ENCODE results near the gene RGS3. TPM values are rescaled to one million over a fixed set of nuclear protein-coding genes. Genes with fewer than 3 reads are reported as not detected.

RGS3 gene
- total and polyA plus RNA-seq, 10 donors = 17.5 to 122 (median 82.5) TPM

- Histone ChIP-seq H3K9me3 (no peaks in the 10 kb centered on the region), H3K4me1 (peaks cover 18 to 86% (median 58%) of the 10 kb centered on the region in 6 donors), H3K4me3 (no peak overlapping the region), H3K36me3 (no peaks in the 10 kb centered on the region), H3K27me3 (replicated peaks in 1 of 7) (peaks cover 0 to 5% (median 0%) of the 10 kb centered on the region in 7 donors), H3K27ac (peak overlapping the region in 7 of 8 donors; percentile 52 to 84 (median 76))
- TF ChIP-seq POLR2AphosphoS5 (IDR thresholded peaks at IDR 0.05) = no peak
- TF ChIP-seq POLR2A (IDR thresholded peaks at IDR 0.05) = no peak
- no peak for TF ChIP-seq CTCF (IDR thresholded peaks at IDR 0.05 in 8 of 11, conservative IDR thresholded peaks at IDR 0.05 in 3 of 11)
- intact Hi-C loops (cut with DNase I; ENCODE audit: low total_unique reads) = no loop called here
- WGBS, 5 donors = 49 to 56% (median 55%) methylated on average over 12 of the region's 12 CpGs
- peak; percentile 71 for DNase-seq
These were observed 156.2 kb downstream of the RGS3 start for GRCh38 chr9:113619491-113620376.

- DNase-seq = peak; percentile 66
- Histone ChIP-seq H3K9me3 (no peaks in the 10 kb centered on the region), H3K4me3 (no peak overlapping the region), H3K4me1 (peaks cover 10 to 78% (median 54%) of the 10 kb centered on the region in 6 donors), H3K36me3 (no peaks in the 10 kb centered on the region), H3K27ac (peak overlapping the region; percentile 22 to 84 (median 75)), H3K27me3 (replicated peaks in 1 of 7) (peaks cover 0 to 5% (median 0%) of the 10 kb centered on the region in 7 donors)
- WGBS, 5 donors = 44 to 73% (median 60%) methylated on average over 15 to 16 of the region's 16 CpGs
- intact Hi-C loops (cut with DNase I; ENCODE audit: low total_unique reads) = no loop called here
- TF ChIP-seq POLR2AphosphoS5 (IDR thresholded peaks at IDR 0.05) (peak in 2 of 3 donors; percentile 73 to 80), POLR2A (IDR thresholded peaks at IDR 0.05) (no peak)
These were observed 157.0 kb downstream of the RGS3 start for GRCh38 chr9:113620377-113621161.

GRCh38 chr9:113621309-113621791, 157.8 kb downstream of the RGS3 start:
- H3K27me3 ChIP-seq (replicated peaks in 1 of 7) = peaks cover 0 to 5% (median 0%) of the 10 kb centered on the region in 7 donors
- peak; percentile 73 for DNase-seq
- H3K9me3 ChIP-seq = no peaks in the 10 kb centered on the region
- WGBS, 5 donors = 57 to 78% (median 65%) methylated on average over 13 to 14 of the region's 14 CpGs
- peaks cover 10 to 70% (median 50%) of the 10 kb centered on the region in 6 donors for H3K4me1 ChIP-seq
- intact Hi-C loops (cut with DNase I; ENCODE audit: low total_unique reads) = no loop called here
- no peaks in the 10 kb centered on the region for H3K36me3 ChIP-seq
- no peak overlapping the region for H3K4me3 ChIP-seq
- TF ChIP-seq POLR2A (IDR thresholded peaks at IDR 0.05) = no peak
- peak in 2 of 3 donors; percentile 55 to 60 for TF ChIP-seq POLR2AphosphoS5 (IDR thresholded peaks at IDR 0.05)
- peak overlapping the region; percentile 22 to 84 (median 75) for H3K27ac ChIP-seq

GRCh38 chr9:113621980-113622379, 158.5 kb downstream of the RGS3 start:
- WGBS, 5 donors = 78 to 92% (median 87%) methylated on average over 2 of the region's 2 CpGs
- Histone ChIP-seq H3K9me3 (no peaks in the 10 kb centered on the region), H3K4me1 (peaks cover 10 to 64% (median 47%) of the 10 kb centered on the region in 6 donors), H3K27ac (peak overlapping the region in 7 of 8 donors; percentile 67 to 84 (median 76)), H3K27me3 (replicated peaks in 1 of 7) (peaks cover 0 to 5% (median 0%) of the 10 kb centered on the region in 7 donors), H3K4me3 (no peak overlapping the region), H3K36me3 (no peaks in the 10 kb centered on the region)
- intact Hi-C loops (cut with DNase I; ENCODE audit: low total_unique reads) = no loop called here
- no peak for DNase-seq
- no peak for TF ChIP-seq POLR2A (IDR thresholded peaks at IDR 0.05)
- no peak for TF ChIP-seq CTCF (IDR thresholded peaks at IDR 0.05 in 8 of 11, conservative IDR thresholded peaks at IDR 0.05 in 3 of 11)
- no peak for TF ChIP-seq POLR2AphosphoS5 (IDR thresholded peaks at IDR 0.05)
